Adrenal gland (tissue), 5 donors: ENCODE measurements around the gene NRXN3.

Source experiments
- POLR2A ChIP-seq, 2 donors: fragments of 450-650 bp; IDR thresholded peaks; one replicate each; pipeline ENCODE4 v1.6.1; 2017; ENCODE audit warnings: antibody characterized with exemption in 2 of 2, mild to moderate bottlenecking in 2 of 2, moderate library complexity in 1 of 2
- TF ChIP-seq, protein P1 (sequence below), 6 experiments: fragments of 450-650 bp in 4 of 6; fragments of 200-600 bp in 2 of 6; sonication (generic) in 1 of 6; IDR thresholded peaks; 1 replicate in 5 of 6; 2 replicates in 1 of 6; pipeline versions ENCODE4 v1.5.1 to v1.8.0; 2016 to 2021; ENCODE audit warnings: antibody characterized with exemption in 6 of 6, mild to moderate bottlenecking in 2 of 6, moderate library complexity in 1 of 6
- donor health status: DM: no; HTN: no; CAD: no.

DNA sequence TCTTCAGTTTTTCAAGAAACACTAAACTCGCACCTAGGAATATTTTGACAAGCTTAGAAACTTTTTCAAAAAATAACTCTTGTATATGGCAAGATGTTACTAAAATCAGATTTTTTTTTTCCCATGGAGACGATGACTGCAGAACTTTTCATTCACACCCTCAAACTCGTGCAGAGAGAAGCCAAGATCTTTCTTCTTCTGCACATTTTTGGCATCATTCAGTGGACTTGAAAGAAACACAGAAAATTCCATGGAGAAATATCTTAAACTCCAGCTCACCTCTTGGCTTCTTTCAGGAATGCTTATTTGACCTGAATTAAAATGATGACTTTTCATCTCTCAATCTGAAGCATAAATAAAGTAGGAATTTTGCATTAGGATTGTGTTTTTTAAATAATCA lies 919.4 kb downstream of the NRXN3 start:
- TF ChIP-seq, protein P1, sequence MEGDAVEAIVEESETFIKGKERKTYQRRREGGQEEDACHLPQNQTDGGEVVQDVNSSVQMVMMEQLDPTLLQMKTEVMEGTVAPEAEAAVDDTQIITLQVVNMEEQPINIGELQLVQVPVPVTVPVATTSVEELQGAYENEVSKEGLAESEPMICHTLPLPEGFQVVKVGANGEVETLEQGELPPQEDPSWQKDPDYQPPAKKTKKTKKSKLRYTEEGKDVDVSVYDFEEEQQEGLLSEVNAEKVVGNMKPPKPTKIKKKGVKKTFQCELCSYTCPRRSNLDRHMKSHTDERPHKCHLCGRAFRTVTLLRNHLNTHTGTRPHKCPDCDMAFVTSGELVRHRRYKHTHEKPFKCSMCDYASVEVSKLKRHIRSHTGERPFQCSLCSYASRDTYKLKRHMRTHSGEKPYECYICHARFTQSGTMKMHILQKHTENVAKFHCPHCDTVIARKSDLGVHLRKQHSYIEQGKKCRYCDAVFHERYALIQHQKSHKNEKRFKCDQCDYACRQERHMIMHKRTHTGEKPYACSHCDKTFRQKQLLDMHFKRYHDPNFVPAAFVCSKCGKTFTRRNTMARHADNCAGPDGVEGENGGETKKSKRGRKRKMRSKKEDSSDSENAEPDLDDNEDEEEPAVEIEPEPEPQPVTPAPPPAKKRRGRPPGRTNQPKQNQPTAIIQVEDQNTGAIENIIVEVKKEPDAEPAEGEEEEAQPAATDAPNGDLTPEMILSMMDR (IDR thresholded peaks at IDR 0.05), result no peak
- no peak for TF ChIP-seq POLR2A (IDR thresholded peaks at IDR 0.05)
